ENCODE measurements around the gene RAPSN.
A peak's percentile ranks its signal among the peaks of the same experiment; 100 is the strongest.

GRCh38 chr11:47485107-47485506, 36.2 kb upstream of the RAPSN start:
- TF ChIP-seq POLR2AphosphoS5 (IDR thresholded peaks at IDR 0.05) (peak; percentile 51 to 59), EP300 (IDR thresholded peaks at IDR 0.05) (peak in 1 of 4 donors; percentile 1), CTCF (IDR thresholded peaks at IDR 0.05) (no peak), POLR2A (IDR thresholded peaks at IDR 0.05) (no peak)

Measured in upper lobe of left lung (tissue), 4 donors.